ENCODE data around the gene NEK6. TPM values are rescaled to one million over a fixed set of nuclear protein-coding genes. Genes with fewer than 3 reads are reported as not detected.

Gene NEK6
- polyA plus RNA-seq, 1 donor = 27.2 TPM

- no peak for DNase-seq
Observed at GRCh38 chr9:124274738-124275137, 17.0 kb downstream of the NEK6 start.

- no peak for DNase-seq
Observed at GRCh38 chr9:124277420-124277819, 19.7 kb downstream of the NEK6 start.

DNA sequence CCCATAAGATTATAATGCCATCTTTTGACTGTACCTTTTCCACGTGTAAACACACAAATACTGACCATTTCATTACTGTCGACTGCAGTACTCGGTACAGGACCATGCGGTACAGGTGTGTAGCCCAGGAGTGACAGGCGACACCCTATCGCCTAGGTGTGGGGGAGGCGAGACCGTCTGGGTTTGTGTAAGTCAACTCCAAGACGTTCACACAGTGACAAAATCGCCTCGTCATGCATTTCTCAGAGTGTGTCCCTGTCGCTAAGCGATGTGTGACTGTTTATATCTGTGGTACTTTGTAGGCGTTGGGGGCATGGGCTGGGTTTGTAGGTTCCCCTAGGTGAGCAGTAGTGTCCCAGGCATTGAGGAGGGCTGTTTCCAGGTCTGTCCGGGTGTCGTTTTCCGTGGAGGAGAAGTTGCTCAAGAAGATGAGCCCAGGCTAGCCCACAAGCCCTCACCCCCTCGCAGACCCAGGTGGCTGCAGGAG, 20.3 kb downstream of the NEK6 start:
- DNase-seq = no peak

- no peak for DNase-seq
Observed at GRCh38 chr9:124279531-124280175, 21.9 kb downstream of the NEK6 start.

GRCh38 chr9:124280176-124280691, 22.5 kb downstream of the NEK6 start:
- DNase-seq = peak; percentile 75

- DNase-seq = no peak
Observed at GRCh38 chr9:124281931-124282371, 24.2 kb downstream of the NEK6 start.

- no peak for DNase-seq
Observed at GRCh38 chr9:124282442-124283227, 24.9 kb downstream of the NEK6 start.

DNA sequence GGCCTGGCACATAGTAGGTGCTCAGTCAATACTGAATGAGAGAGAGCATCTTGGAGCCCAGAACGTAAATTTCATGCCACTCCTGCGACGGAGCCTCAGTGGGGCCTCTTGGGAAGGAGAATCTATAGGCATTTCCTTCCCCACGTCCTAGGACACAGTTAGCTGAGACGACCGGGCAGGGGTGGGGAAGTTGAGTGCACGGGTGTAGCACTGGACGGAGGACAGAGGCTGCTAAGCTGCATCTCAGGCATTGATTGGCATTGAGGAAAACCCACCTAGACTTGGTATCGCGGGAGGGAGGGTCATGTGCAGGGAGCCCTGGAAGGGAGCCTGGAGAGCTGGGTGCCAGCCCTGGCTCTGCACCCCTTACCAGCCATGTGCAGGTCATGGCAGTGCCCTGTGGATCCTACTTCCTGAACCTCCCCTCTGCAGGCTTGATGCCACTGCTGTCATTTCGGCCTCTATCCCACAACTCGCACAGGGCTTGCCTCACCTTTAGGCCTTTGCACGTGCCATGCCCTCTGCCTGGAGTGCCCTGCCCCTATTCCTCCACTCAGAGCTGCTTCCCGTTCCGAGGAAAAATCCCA, 25.6 kb downstream of the NEK6 start:
- no peak for DNase-seq

DNA sequence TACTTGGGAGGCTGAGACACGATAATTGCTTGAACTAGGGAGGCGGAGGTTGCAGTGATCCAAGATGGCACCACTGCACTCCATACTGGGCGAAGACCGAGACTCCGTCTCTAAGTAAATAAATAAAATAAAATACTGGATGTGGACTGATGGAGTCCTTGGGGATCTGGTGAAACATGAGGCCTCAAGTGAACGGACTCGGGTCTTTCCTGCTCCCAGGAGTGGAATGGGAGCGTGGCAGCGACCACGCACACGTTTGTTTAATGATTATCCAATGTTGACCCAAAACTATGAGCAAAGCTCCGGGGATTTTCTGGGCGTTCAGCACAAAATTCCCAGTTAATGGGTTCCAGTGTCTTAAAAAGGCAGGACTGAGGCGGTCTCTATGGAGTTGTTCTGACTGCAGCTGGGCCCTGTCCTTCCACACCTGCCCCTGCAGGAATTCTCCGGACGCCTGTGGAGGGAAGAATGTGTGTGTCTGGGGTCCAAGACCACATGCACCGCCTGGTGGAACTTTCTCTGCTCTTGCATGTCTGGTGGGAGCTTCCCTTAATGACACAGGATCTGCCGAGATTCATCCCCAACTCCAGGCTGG, 26.6 kb downstream of the NEK6 start:
- DNase-seq = no peak

DNA sequence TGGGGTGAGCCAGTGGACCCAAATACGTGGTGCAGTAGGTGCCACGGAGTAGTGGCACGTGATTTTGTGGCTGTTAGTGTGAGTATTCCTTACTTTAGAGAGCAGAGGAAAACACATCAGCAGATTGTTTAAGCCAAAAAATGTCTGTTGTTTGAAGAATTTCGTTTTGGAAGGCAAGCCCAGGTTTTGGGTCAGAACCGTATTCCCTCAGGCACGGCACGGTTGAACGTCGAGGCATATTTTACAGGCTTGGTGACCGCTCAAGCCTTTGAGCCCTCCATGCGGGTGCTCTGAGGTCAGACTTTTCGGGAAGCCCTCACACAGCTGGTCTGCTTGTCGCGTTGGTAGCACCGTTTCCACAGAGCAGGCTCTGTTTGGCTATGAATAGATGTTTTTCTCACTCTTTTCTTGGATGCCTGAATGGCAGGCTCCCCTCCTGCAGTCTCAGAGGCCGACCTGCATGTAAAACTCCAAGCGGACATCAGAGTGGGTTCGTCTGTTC, 27.2 kb downstream of the NEK6 start:
- DNase-seq = no peak

GRCh38 chr9:124285490-124285889, 27.7 kb downstream of the NEK6 start:
- no peak for DNase-seq

GRCh38 chr9:124285903-124286291, 28.1 kb downstream of the NEK6 start:
- DNase-seq = peak; percentile 75

DNA sequence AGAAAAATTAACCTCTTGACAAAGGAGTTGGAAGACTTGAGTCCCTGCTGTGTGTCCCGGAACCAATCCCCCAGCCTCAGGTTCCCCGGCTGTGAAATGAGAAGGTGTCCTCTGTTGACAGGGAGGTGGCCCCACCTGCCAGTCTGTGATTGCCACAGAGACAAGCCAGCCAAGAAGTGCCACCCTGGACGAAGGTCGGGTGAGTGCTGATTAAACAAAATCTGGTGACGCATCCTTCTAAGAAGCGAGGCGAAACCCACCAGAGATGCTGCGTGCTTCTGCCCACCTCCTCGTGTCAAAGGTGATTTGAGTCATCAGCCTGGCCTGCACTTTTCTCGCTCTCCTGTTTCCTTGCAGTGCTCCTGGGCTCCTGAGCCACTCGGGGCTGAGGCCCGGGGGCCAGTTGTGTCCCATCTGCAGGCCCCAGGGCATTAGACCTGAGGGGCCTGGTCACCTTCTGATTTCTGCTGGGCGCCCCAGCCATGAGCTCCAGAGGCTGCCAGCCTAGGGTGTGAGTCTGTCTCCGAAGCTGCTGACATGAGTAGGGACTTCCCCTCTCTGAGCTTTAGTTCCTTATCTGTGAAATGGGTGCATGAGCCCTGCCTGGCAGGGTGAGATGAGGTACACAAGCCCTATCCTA, 28.7 kb downstream of the NEK6 start:
- DNase-seq = no peak

DNA sequence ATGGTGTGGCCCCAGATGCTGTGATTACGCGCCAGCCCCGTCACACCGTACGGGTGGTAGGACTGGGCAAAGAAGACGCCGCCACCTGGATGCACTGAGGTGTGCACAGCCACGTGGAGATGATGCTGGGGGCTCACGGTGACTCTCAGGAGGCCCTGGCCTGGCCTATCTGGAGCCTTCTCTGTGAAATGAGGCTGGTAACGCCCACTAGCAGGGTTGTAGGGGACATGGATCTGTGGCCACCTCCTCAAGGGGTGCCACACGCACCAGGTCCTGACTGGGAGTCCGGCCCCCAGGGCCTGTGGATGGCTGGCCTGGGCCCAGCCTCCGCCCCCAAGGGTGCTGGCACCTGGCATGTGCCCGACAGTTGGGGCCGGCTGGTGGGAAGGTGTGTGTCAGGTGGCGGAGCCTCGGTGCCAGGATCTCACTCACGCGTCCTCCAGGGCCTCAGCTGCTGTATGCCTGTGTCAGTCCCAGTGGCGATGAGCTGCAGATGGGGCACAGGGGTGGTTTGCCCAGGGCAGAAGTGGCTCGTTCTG, 32.4 kb downstream of the NEK6 start:
- no peak for DNase-seq

DNA sequence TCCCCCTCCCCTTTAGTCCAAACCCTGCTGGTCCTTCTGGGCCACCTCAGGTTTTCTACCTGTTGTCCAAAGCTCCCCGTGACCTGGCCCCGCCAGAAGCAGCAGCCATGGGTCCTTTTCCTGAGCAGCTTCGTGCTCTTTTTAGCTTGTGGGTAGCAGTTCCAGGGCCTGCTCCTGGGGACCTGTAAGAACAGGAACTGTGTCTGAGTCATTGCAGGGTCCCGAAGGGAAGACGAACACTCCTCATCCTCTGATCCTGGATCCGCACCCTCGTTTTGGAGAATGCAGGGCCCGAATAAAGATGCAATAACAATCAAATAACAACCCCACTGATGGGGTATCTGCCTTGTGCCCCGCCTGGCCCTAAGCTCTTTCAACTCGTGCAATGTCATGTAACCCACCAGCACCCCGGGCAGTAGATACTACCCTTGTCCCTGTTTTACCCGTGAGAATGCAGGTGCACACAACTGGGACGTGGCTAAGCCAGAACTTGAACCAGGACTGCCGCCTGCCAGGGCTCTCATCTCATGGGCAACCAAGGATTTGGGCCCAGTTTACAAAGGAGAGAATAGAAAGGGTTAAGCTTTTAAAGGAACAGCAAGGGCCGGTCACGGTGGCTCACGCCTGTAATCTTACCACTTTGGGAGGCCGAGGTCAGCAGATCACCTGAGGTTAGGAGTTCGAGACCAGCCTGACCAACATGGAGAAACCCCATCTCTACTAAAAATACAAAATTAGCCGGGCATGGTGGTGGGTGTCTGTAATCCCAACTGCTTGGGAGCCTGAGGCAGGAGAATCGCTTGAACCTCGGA, 33.2 kb downstream of the NEK6 start:
- no peak for DNase-seq

GRCh38 chr9:124291801-124292396, 34.1 kb downstream of the NEK6 start:
- DNase-seq = no peak

GRCh38 chr9:124292696-124293593, 35.2 kb downstream of the NEK6 start:
- no peak for DNase-seq

- DNase-seq = no peak
Observed at GRCh38 chr9:124293718-124294506, 36.2 kb downstream of the NEK6 start.
